Activated T-helper 17 cell treated with anti-CD3 and anti-CD28 coated beads, Interleukin-2, amount 50 U/mL, for 72 hours (primary cell): ENCODE results near the gene MYO18A. TPM values are rescaled to one million over a fixed set of nuclear protein-coding genes. Genes with fewer than 3 reads are reported as not detected.

Source experiments
- ATAC-seq: fragments of 150-1000 bp; cut with Tn5 transposase; replicated peaks from 2 replicates; pipeline ENCODE4 v1.10.0; 2021; ENCODE audit warnings: mild to moderate bottlenecking, moderate library complexity
- H3K27ac Mint-ChIP-seq: one replicate; pipeline ENCODE4 v1.8.0; 2022; ENCODE audit warnings: mixed read lengths
- H3K27me3 Mint-ChIP-seq: one replicate; pipeline ENCODE4 v1.8.0; 2022; ENCODE audit warnings: mixed read lengths
- H3K36me3 Mint-ChIP-seq: one replicate; pipeline ENCODE4 v1.8.0; 2022; ENCODE audit warnings: low read depth, mild to moderate bottlenecking, mixed read lengths
- H3K4me1 Mint-ChIP-seq: one replicate; pipeline ENCODE4 v1.8.0; 2022; ENCODE audit warnings: mixed read lengths
- H3K4me3 Mint-ChIP-seq: one replicate; pipeline ENCODE4 v1.8.0; 2022; ENCODE audit warnings: mild to moderate bottlenecking, mixed read lengths
- H3K9me3 Mint-ChIP-seq: one replicate; pipeline ENCODE4 v1.8.0; 2022; ENCODE audit warnings: mixed read lengths
- total RNA-seq, 2 donors: library from RNA; stranded (reverse); gene quantifications; one replicate each; pipeline ENCODE4 v1.2.3, GENCODE V29; 2022

The MYO18A gene
- total RNA-seq, 2 donors from 2014 or later, result 90.6 to 95.9 TPM

DNA sequence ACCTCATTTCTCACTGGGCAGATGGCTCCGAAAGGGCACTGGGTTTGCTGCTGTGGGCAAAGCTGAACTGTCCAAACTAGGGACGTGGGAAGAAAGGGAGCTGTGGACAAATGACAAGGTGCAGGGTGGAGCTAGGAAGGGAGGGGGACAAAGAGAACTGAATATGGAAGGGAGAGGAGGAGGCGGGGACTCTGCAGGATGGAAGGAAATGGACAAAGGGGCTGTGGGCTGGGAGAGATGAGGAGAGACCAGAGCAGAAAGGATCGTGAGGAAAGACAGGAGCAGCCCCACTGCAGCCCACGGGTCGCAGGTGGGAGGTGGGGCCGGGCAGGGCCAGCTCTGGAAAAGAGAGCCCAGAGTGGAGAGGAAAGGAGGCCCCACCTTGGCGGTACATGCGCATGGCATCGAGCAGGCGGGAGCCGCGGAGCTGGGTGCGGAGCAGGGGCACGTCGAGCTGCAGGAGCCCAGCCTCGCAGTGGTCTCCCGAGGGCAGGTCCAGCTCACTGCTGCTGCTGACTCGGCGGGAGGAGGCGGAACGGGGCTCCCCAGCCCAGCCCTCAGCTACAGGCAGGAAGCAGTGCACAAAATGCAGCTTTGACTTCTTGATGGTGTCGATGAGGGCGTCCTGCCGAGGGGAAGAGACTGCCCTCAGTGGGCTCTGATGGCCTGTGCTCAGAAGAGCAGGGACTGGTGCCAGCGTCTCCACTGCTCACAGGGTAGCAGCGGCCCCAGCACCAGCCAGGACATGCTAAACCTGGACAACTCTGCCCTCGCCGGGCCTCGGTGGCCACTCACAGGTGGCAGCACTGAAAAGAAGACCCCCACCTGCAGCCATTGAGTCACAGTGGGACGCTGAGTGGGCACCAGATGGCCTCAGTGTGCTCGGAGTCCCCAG lies 70.5 kb downstream of the MYO18A start:
- Mint-ChIP-seq H3K4me3 (no peak overlapping the region), H3K4me1 (peaks cover 9% of the 10 kb centered on the region), H3K27ac (no peak overlapping the region), H3K36me3 (peaks cover 80% of the 10 kb centered on the region), H3K9me3 (no peaks in the 10 kb centered on the region), H3K27me3 (no peaks in the 10 kb centered on the region)
- no peak for ATAC-seq

GRCh38 chr17:29108823-29109476 lies 71.2 kb downstream of the MYO18A start:
- Mint-ChIP-seq H3K4me3 (no peak overlapping the region), H3K27me3 (no peaks in the 10 kb centered on the region), H3K27ac (no peak overlapping the region), H3K9me3 (no peaks in the 10 kb centered on the region), H3K36me3 (peaks cover 80% of the 10 kb centered on the region), H3K4me1 (peaks cover 9% of the 10 kb centered on the region)
- no peak for ATAC-seq

DNA sequence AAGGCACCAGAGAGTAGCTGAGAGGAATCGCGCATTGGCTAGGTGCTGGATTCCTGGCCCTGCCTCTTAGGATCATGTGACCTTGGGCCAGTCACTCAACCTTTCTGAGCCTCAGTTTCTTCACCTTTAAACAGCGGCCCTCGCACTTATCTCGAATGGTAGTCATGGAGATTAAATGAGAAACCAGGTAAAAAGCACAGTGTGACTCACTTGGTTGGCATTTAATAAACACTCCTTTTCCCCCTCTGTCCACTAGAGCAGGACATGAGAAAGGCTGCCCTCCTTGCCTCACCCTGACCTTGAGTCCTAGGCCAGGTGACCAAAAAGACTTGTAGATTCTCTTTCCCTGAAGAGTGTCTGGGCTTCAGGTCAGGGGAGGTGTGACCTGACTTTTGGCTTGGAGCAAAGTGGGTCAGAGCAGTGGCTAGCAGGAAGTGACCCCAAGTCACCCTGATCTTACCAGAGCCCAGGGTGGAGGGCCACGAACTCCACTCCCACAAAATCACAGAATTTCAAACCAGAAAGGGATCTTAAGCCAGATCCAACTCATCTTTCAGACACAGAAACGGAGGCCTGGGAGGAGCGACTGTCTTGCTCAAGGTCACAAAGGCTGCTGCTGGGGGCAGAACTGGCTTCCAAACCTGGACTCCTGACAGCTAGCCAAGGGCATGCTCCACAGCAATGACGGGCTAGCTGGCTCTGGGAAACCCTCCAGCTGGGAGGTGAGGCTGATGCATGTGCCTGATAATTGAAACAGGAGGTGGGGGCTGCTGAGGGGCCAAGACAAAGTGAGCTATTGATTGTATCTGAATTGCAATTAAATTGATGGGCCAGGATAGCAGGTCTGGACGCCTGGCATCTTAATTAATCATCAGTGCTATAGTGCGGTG lies 72.0 kb downstream of the MYO18A start:
- no peak overlapping the region for H3K4me3 Mint-ChIP-seq
- no peak for ATAC-seq
- peaks cover 9% of the 10 kb centered on the region for H3K4me1 Mint-ChIP-seq
- H3K27ac Mint-ChIP-seq, result no peak overlapping the region
- no peaks in the 10 kb centered on the region for H3K9me3 Mint-ChIP-seq
- H3K36me3 Mint-ChIP-seq, result peaks cover 81% of the 10 kb centered on the region
- no peaks in the 10 kb centered on the region for H3K27me3 Mint-ChIP-seq

- Mint-ChIP-seq H3K4me1 (peaks cover 15% of the 10 kb centered on the region), H3K4me3 (no peak overlapping the region), H3K27me3 (no peaks in the 10 kb centered on the region), H3K27ac (no peak overlapping the region), H3K9me3 (no peaks in the 10 kb centered on the region), H3K36me3 (peaks cover 81% of the 10 kb centered on the region)
- no peak for ATAC-seq
These were observed 73.1 kb downstream of the MYO18A start for GRCh38 chr17:29107084-29107483.

GRCh38 chr17:29103341-29103740 lies 76.9 kb downstream of the MYO18A start:
- H3K27me3 Mint-ChIP-seq, result no peaks in the 10 kb centered on the region
- H3K4me1 Mint-ChIP-seq, result peaks cover 15% of the 10 kb centered on the region
- no peak for ATAC-seq
- H3K27ac Mint-ChIP-seq, result no peak overlapping the region
- no peaks in the 10 kb centered on the region for H3K9me3 Mint-ChIP-seq
- peaks cover 87% of the 10 kb centered on the region for H3K36me3 Mint-ChIP-seq
- no peak overlapping the region for H3K4me3 Mint-ChIP-seq

DNA sequence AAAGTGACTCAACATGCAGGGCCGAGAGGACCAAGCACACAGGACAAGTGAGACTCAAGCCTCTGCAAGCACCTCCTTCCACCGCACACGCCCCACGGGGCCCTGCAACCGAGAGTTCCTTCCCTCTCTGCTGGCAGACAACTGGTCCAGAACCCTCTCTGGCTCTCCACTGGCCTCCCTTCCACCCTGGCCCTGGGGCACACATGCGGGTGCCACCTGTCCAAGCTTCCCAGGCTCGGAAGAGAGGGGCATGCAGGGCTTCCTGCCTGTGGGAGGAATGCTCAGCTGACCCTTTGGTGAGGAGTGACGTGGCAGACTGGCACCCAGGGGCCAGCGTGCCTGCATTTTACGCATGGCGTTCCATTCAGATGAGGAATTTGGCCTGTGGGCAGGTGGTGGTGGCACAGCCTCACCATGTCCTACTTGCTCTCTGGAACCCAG lies 77.4 kb downstream of the MYO18A start:
- Mint-ChIP-seq H3K36me3 (peaks cover 87% of the 10 kb centered on the region), H3K9me3 (no peaks in the 10 kb centered on the region), H3K4me3 (no peak overlapping the region), H3K4me1 (peaks cover 15% of the 10 kb centered on the region), H3K27ac (peak overlapping the region; percentile 90), H3K27me3 (no peaks in the 10 kb centered on the region)
- no peak for ATAC-seq

GRCh38 chr17:29102046-29102445 lies 78.2 kb downstream of the MYO18A start:
- Mint-ChIP-seq H3K27me3 (no peaks in the 10 kb centered on the region), H3K4me3 (no peak overlapping the region), H3K36me3 (peaks cover 85% of the 10 kb centered on the region), H3K4me1 (peaks cover 15% of the 10 kb centered on the region), H3K27ac (peak overlapping the region; percentile 90), H3K9me3 (no peaks in the 10 kb centered on the region)
- ATAC-seq, result no peak

GRCh38 chr17:29100296-29100695 lies 79.9 kb downstream of the MYO18A start:
- Mint-ChIP-seq H3K4me3 (no peak overlapping the region), H3K27ac (peak overlapping the region; percentile 71), H3K27me3 (no peaks in the 10 kb centered on the region), H3K9me3 (no peaks in the 10 kb centered on the region), H3K4me1 (peaks cover 7% of the 10 kb centered on the region), H3K36me3 (peaks cover 86% of the 10 kb centered on the region)
- no peak for ATAC-seq

DNA sequence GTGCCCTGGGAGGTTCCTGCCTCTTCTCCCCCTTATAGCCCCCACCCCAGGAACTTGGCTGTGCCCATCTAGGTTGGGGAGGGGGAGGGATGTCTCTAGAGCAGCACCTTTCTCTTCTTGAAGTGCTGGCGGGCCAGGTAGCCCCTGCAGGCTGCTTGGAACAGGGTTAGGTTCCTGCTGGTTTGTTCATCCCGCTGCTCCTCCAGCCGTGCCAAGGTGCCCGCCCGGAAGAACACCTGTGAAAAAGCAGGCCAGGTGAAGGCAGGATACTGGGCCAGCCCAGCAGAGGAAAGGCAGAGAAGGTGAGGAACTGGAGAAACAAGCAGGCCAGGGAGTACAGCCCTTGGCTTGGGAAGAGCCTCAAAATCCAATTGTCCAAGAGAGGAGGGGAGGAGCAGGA lies 80.7 kb downstream of the MYO18A start:
- peak overlapping the region; percentile 71 for H3K27ac Mint-ChIP-seq
- H3K36me3 Mint-ChIP-seq, result peaks cover 83% of the 10 kb centered on the region
- H3K9me3 Mint-ChIP-seq, result no peaks in the 10 kb centered on the region
- H3K27me3 Mint-ChIP-seq, result no peaks in the 10 kb centered on the region
- peaks cover 6% of the 10 kb centered on the region for H3K4me1 Mint-ChIP-seq
- ATAC-seq, result no peak
- H3K4me3 Mint-ChIP-seq, result no peak overlapping the region

DNA sequence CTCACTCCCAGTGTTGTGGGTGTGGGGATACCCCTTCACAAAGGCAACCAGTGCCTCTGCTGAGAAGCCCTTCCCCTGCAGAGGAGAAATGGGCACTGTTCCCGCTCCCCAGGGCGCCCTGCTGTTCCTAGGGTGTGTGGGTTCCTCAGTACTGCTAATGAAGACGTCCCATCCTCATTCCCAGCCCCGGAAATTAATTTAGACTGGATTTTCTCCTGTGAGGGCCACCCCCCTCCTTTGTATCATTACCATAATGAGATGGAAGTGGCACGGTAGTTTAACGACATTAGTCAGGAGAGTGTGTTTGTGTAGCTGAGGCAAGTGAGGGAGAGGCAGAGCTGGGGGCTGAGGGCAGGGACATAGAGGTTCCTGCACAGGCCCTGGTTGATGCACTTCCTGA lies 84.1 kb downstream of the MYO18A start:
- H3K27me3 Mint-ChIP-seq, result no peaks in the 10 kb centered on the region
- H3K36me3 Mint-ChIP-seq, result peaks cover 86% of the 10 kb centered on the region
- no peak overlapping the region for H3K27ac Mint-ChIP-seq
- H3K4me1 Mint-ChIP-seq, result no peaks in the 10 kb centered on the region
- H3K4me3 Mint-ChIP-seq, result no peak overlapping the region
- no peaks in the 10 kb centered on the region for H3K9me3 Mint-ChIP-seq
- ATAC-seq, result no peak

GRCh38 chr17:29095439-29095838 lies 84.8 kb downstream of the MYO18A start:
- ATAC-seq, result no peak
- Mint-ChIP-seq H3K27ac (no peak overlapping the region), H3K4me1 (no peaks in the 10 kb centered on the region), H3K36me3 (peaks cover 89% of the 10 kb centered on the region), H3K4me3 (no peak overlapping the region), H3K27me3 (no peaks in the 10 kb centered on the region), H3K9me3 (no peaks in the 10 kb centered on the region)

- ATAC-seq, result no peak
- Mint-ChIP-seq H3K36me3 (peaks cover 89% of the 10 kb centered on the region), H3K9me3 (no peaks in the 10 kb centered on the region), H3K27ac (no peak overlapping the region), H3K4me1 (no peaks in the 10 kb centered on the region), H3K4me3 (no peak overlapping the region), H3K27me3 (no peaks in the 10 kb centered on the region)
These were observed 86.0 kb downstream of the MYO18A start for GRCh38 chr17:29094101-29094708.

GRCh38 chr17:29093090-29093871 lies 86.9 kb downstream of the MYO18A start:
- H3K4me1 Mint-ChIP-seq, result no peaks in the 10 kb centered on the region
- ATAC-seq, result no peak
- peaks cover 89% of the 10 kb centered on the region for H3K36me3 Mint-ChIP-seq
- no peaks in the 10 kb centered on the region for H3K9me3 Mint-ChIP-seq
- H3K4me3 Mint-ChIP-seq, result no peak overlapping the region
- H3K27me3 Mint-ChIP-seq, result no peaks in the 10 kb centered on the region
- no peak overlapping the region for H3K27ac Mint-ChIP-seq
